Stimulated activated CD4-positive, alpha-beta T cell treated with anti-CD3 and anti-CD28 coated beads, TNF-alpha, amount 100 ng/mL, for 48 hours (primary cell): Measurements from ENCODE around the gene MTHFD1L.
"Not testable (repeated sequence)": the region's sequence is repeated elsewhere in the genome, so short reads cannot be mapped to it uniquely, and the experiment has no call there.

ENCODE experiments used
- DNase-seq, 3 donors: peaks; one replicate each; pipeline ENCODE4 v3.0.0-alpha.2; 2020; ENCODE audit warnings: low read depth in 3 of 3

The MTHFD1L gene

GRCh38 chr6:151041686-151042085, 176.2 kb downstream of the MTHFD1L start:
- no peak for DNase-seq

- DNase-seq: not testable (repeated sequence)
These were observed 177.4 kb downstream of the MTHFD1L start for GRCh38 chr6:151042911-151043330.

GRCh38 chr6:151043944-151044343, 178.4 kb downstream of the MTHFD1L start:
- DNase-seq: no peak

GRCh38 chr6:151044465-151045441, 179.3 kb downstream of the MTHFD1L start:
- DNase-seq: no peak

- not testable (repeated sequence) for DNase-seq
These were observed 180.2 kb downstream of the MTHFD1L start for GRCh38 chr6:151045511-151046222.

- DNase-seq: no peak
These were observed 185.7 kb downstream of the MTHFD1L start for GRCh38 chr6:151051164-151051563.

GRCh38 chr6:151052021-151052646, 186.6 kb downstream of the MTHFD1L start:
- no peak for DNase-seq

- DNase-seq: no peak
These were observed 188.8 kb downstream of the MTHFD1L start for GRCh38 chr6:151054306-151054705.

GRCh38 chr6:151056230-151056907, 190.9 kb downstream of the MTHFD1L start:
- DNase-seq: no peak

- no peak for DNase-seq
These were observed 191.6 kb downstream of the MTHFD1L start for GRCh38 chr6:151057061-151057460.

GRCh38 chr6:151058021-151058733, 192.7 kb downstream of the MTHFD1L start:
- no peak for DNase-seq

GRCh38 chr6:151059612-151060095, 194.2 kb downstream of the MTHFD1L start:
- DNase-seq: no peak

GRCh38 chr6:151060096-151060765, 194.7 kb downstream of the MTHFD1L start:
- DNase-seq: no peak

- no peak for DNase-seq
These were observed 195.4 kb downstream of the MTHFD1L start for GRCh38 chr6:151060766-151061531.

GRCh38 chr6:151063352-151063751, 197.8 kb downstream of the MTHFD1L start:
- DNase-seq: no peak

- no peak for DNase-seq
These were observed 198.5 kb downstream of the MTHFD1L start for GRCh38 chr6:151063842-151064647.

- no peak for DNase-seq
These were observed 199.7 kb downstream of the MTHFD1L start for GRCh38 chr6:151065027-151065815.
